ENCODE data around the gene PPP1R7. TPM values are rescaled to one million over a fixed set of nuclear protein-coding genes. Genes with fewer than 3 reads are reported as not detected.

PPP1R7 gene
- total RNA-seq, 3 donors from 2014 or later (not counting 1 experiment from before 2014, with no cell fraction given), result 57.8 to 66.3 (median 60.4) TPM

DNA sequence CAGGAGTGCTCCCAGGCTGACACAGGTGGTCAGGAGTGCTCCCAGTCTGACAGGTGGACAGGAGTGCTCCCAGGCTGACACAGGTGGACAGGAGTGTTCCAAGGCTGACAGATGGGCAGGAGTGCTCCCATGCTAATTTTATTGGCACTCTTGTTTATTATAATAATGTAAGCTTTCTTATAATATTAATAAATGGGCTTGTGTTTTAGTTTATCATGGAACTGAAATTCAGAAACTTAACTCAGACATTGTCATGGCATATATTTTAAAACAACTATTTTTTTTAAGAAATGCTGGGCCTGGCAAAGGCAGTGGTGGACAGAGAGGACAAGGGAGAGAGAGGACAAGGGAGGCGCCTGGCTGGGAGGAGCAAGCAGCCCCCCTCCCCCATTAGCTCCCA lies 56.9 kb downstream of the PPP1R7 start:
- H3K27ac ChIP-seq (ENCODE audit: low read length), result no peak overlapping the region
- Mint-ChIP-seq H3K27ac (no peak overlapping the region), H3K36me3 (no peaks in the 10 kb centered on the region), H3K4me3 (no peak overlapping the region), H3K27me3 (ENCODE audit: low read depth in 2 of 2) (no peaks in the 10 kb centered on the region), H3K9me3 (no peaks in the 10 kb centered on the region), H3K4me1 (no peaks in the 10 kb centered on the region)
- TF ChIP-seq, protein P1, sequence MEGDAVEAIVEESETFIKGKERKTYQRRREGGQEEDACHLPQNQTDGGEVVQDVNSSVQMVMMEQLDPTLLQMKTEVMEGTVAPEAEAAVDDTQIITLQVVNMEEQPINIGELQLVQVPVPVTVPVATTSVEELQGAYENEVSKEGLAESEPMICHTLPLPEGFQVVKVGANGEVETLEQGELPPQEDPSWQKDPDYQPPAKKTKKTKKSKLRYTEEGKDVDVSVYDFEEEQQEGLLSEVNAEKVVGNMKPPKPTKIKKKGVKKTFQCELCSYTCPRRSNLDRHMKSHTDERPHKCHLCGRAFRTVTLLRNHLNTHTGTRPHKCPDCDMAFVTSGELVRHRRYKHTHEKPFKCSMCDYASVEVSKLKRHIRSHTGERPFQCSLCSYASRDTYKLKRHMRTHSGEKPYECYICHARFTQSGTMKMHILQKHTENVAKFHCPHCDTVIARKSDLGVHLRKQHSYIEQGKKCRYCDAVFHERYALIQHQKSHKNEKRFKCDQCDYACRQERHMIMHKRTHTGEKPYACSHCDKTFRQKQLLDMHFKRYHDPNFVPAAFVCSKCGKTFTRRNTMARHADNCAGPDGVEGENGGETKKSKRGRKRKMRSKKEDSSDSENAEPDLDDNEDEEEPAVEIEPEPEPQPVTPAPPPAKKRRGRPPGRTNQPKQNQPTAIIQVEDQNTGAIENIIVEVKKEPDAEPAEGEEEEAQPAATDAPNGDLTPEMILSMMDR (IDR thresholded peaks at IDR 0.05), result no peak
- H3K36me3 ChIP-seq (ENCODE audit: control insufficient read depth, insufficient read depth, low read length), result no peaks in the 10 kb centered on the region
- whole genome bisulfite sequencing (ENCODE audit: insufficient coverage), result no CpG with 5 or more reads among the region's 1 CpG
- ATAC-seq (no peak), DNase-seq (no peak)
- intact Hi-C loops (cut with micrococcal nuclease), result no loop called here
- no peak overlapping the region for H3K4me3 ChIP-seq (ENCODE audit: low read length)
- no peaks in the 10 kb centered on the region for H3K9me3 ChIP-seq (ENCODE audit: control insufficient read depth, insufficient read depth, low read length)
- no peaks in the 10 kb centered on the region for H3K27me3 ChIP-seq (ENCODE audit: control insufficient read depth, insufficient read depth, low read length)
- no peaks in the 10 kb centered on the region for H3K4me1 ChIP-seq (ENCODE audit: control insufficient read depth, insufficient read depth, low read length)

GRCh38 chr2:241207641-241208040 lies 57.4 kb downstream of the PPP1R7 start:
- Mint-ChIP-seq H3K4me3 (no peak overlapping the region), H3K27ac (no peak overlapping the region), H3K4me1 (no peaks in the 10 kb centered on the region), H3K9me3 (no peaks in the 10 kb centered on the region), H3K27me3 (ENCODE audit: low read depth in 2 of 2) (no peaks in the 10 kb centered on the region), H3K36me3 (no peaks in the 10 kb centered on the region)
- Histone ChIP-seq H3K27ac (ENCODE audit: low read length) (no peak overlapping the region), H3K36me3 (ENCODE audit: control insufficient read depth, insufficient read depth, low read length) (no peaks in the 10 kb centered on the region), H3K9me3 (ENCODE audit: control insufficient read depth, insufficient read depth, low read length) (no peaks in the 10 kb centered on the region), H3K4me1 (ENCODE audit: control insufficient read depth, insufficient read depth, low read length) (no peaks in the 10 kb centered on the region), H3K4me3 (ENCODE audit: low read length) (no peak overlapping the region), H3K27me3 (ENCODE audit: control insufficient read depth, insufficient read depth, low read length) (no peaks in the 10 kb centered on the region)
- intact Hi-C loops (cut with micrococcal nuclease), result no loop called here
- 90% methylated on average over 6 of the region's 6 CpGs for WGBS (ENCODE audit: insufficient coverage)
- TF ChIP-seq, protein P1 (IDR thresholded peaks at IDR 0.05), result no peak
- ATAC-seq (no peak), DNase-seq (no peak)

GRCh38 chr2:241208058-241208457 lies 57.8 kb downstream of the PPP1R7 start:
- intact Hi-C loops (cut with micrococcal nuclease), result no loop called here
- Mint-ChIP-seq H3K4me1 (no peaks in the 10 kb centered on the region), H3K27ac (no peak overlapping the region), H3K27me3 (ENCODE audit: low read depth in 2 of 2) (no peaks in the 10 kb centered on the region), H3K9me3 (no peaks in the 10 kb centered on the region), H3K4me3 (no peak overlapping the region), H3K36me3 (no peaks in the 10 kb centered on the region)
- Histone ChIP-seq H3K27me3 (ENCODE audit: control insufficient read depth, insufficient read depth, low read length) (no peaks in the 10 kb centered on the region), H3K9me3 (ENCODE audit: control insufficient read depth, insufficient read depth, low read length) (no peaks in the 10 kb centered on the region), H3K27ac (ENCODE audit: low read length) (no peak overlapping the region), H3K4me1 (ENCODE audit: control insufficient read depth, insufficient read depth, low read length) (no peaks in the 10 kb centered on the region), H3K36me3 (ENCODE audit: control insufficient read depth, insufficient read depth, low read length) (no peaks in the 10 kb centered on the region), H3K4me3 (ENCODE audit: low read length) (no peak overlapping the region)
- 80% methylated on average over 6 of the region's 6 CpGs for WGBS (ENCODE audit: insufficient coverage)
- ATAC-seq (no peak), DNase-seq (no peak)
- TF ChIP-seq, protein P1 (IDR thresholded peaks at IDR 0.05), result no peak

DNA sequence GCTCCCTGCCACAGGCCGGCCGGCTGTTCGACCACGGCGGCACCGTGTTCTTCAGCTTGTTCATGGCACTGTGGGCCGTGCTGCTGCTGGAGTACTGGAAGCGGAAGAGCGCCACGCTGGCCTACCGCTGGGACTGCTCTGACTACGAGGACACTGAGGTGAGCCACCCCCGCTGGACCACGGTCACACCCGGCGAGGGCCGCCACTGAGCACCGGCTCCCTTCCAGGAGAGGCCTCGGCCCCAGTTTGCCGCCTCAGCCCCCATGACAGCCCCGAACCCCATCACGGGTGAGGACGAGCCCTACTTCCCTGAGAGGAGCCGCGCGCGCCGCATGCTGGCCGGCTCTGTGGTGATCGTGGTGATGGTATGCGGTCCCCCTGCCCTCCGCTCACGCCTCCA lies 59.0 kb downstream of the PPP1R7 start:
- H3K27ac Mint-ChIP-seq, result no peak overlapping the region
- TF ChIP-seq, protein P1 (IDR thresholded peaks at IDR 0.05), result no peak
- H3K4me1 Mint-ChIP-seq, result no peaks in the 10 kb centered on the region
- DNase-seq (no peak), ATAC-seq (no peak)
- no peaks in the 10 kb centered on the region for H3K27me3 Mint-ChIP-seq (ENCODE audit: low read depth in 2 of 2)
- Histone ChIP-seq H3K27me3 (ENCODE audit: control insufficient read depth, insufficient read depth, low read length) (no peaks in the 10 kb centered on the region), H3K4me1 (ENCODE audit: control insufficient read depth, insufficient read depth, low read length) (no peaks in the 10 kb centered on the region), H3K27ac (ENCODE audit: low read length) (no peak overlapping the region), H3K4me3 (ENCODE audit: low read length) (no peak overlapping the region), H3K9me3 (ENCODE audit: control insufficient read depth, insufficient read depth, low read length) (no peaks in the 10 kb centered on the region), H3K36me3 (ENCODE audit: control insufficient read depth, insufficient read depth, low read length) (no peaks in the 10 kb centered on the region)
- intact Hi-C loops (cut with micrococcal nuclease), result no loop called here
- no peaks in the 10 kb centered on the region for H3K36me3 Mint-ChIP-seq
- no peaks in the 10 kb centered on the region for H3K9me3 Mint-ChIP-seq
- no peak overlapping the region for H3K4me3 Mint-ChIP-seq
- 87% methylated on average over 33 of the region's 33 CpGs for WGBS (ENCODE audit: insufficient coverage)
